ENCODE measurements around the gene NRIP1.

Gene NRIP1

DNA sequence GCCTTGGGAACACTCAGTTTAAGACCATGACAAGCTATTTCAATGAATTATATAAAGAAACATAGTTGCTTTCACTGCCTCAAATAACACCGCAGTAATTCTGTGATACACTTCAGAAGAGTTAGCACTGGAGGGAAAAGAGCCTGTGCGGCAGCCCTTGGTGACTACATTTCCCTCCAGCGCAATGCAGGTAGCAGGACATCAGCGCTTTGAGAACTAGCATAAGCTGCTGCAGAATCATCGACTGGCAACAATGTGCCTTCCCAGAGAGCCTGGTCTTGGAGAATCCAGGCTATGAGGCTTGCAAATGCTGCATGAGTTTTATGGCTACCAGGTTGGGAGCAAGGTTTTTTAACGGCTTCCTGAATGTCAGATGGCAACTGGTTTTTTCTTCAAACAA lies 7.5 kb downstream of the NRIP1 start:
- H3K27ac ChIP-seq: no peak overlapping the region
- no peak overlapping the region for H3K4me3 ChIP-seq
- H3K27me3 ChIP-seq: no peaks in the 10 kb centered on the region
- H3K36me3 ChIP-seq: no peaks in the 10 kb centered on the region
- H3K9me3 ChIP-seq: no peaks in the 10 kb centered on the region
- peaks cover 0 to 91% (median 28%) of the 10 kb centered on the region in 4 donors for H3K4me1 ChIP-seq
- TF ChIP-seq, protein P1, sequence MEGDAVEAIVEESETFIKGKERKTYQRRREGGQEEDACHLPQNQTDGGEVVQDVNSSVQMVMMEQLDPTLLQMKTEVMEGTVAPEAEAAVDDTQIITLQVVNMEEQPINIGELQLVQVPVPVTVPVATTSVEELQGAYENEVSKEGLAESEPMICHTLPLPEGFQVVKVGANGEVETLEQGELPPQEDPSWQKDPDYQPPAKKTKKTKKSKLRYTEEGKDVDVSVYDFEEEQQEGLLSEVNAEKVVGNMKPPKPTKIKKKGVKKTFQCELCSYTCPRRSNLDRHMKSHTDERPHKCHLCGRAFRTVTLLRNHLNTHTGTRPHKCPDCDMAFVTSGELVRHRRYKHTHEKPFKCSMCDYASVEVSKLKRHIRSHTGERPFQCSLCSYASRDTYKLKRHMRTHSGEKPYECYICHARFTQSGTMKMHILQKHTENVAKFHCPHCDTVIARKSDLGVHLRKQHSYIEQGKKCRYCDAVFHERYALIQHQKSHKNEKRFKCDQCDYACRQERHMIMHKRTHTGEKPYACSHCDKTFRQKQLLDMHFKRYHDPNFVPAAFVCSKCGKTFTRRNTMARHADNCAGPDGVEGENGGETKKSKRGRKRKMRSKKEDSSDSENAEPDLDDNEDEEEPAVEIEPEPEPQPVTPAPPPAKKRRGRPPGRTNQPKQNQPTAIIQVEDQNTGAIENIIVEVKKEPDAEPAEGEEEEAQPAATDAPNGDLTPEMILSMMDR (IDR thresholded peaks at IDR 0.05): no peak
- no peak for DNase-seq
- intact Hi-C loops (cut with DNase I; ENCODE audit: low total_unique reads): loop anchor here (10.0 kb wide), 1 partner anchor 428 kb away; no protein-coding TSS in a partner anchor

DNA sequence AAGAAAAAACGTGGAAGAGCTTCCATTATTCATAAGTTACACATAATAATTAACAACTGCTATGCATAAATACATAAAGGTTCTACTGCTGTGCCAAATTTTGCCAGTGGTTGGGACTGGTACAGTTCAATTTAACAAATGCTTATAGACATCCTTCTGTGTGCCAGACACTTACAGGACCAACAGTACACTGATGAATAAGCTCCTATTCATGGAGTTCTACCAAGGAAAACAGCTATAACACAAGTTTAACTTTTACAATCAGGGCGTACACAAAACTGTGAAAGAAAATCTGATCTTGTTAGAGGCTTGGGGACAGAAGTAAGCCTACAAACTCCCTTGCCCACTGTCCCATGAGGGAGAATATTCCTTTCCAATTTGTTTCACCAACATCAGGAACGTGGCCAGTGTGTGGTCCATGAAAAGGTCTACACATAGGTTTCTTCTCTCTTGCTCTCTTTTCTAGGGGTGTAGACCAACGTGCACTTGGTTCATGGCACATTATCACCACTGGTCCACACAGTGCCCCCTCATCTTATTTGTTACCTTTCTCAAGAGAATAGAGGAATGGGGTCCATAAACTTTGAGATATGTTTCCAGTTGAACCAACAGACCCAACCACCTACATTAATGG lies 10.1 kb downstream of the NRIP1 start:
- Histone ChIP-seq H3K36me3 (no peaks in the 10 kb centered on the region), H3K9me3 (no peaks in the 10 kb centered on the region), H3K4me1 (peaks cover 0 to 91% (median 23%) of the 10 kb centered on the region in 4 donors), H3K27ac (no peak overlapping the region), H3K4me3 (no peak overlapping the region), H3K27me3 (no peaks in the 10 kb centered on the region)
- TF ChIP-seq, protein P1 (IDR thresholded peaks at IDR 0.05): no peak
- intact Hi-C loops (cut with DNase I; ENCODE audit: low total_unique reads): loop anchor here (10.0 kb wide), 1 partner anchor 430 kb away; no protein-coding TSS in a partner anchor
- no peak for DNase-seq

DNA sequence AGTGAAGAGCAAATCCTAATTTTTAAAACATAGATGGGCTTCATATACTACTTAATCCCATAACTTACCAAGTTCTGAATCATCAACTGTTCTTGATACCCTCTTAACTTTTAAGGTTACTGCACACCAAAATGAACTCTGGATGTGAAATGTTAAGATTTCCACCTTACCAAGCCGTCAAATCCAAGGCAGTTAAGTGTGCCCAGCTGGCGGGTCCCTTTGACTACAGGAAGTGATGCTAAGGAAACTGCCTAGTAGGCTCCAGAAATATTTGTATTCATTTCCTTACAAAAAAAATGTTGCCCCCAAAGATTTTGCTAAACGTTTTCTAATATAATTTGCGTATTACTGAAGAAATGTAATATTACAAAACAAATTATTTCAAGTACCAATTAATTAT lies 10.7 kb downstream of the NRIP1 start:
- H3K27me3 ChIP-seq: no peaks in the 10 kb centered on the region
- TF ChIP-seq, protein P1 (IDR thresholded peaks at IDR 0.05): no peak
- H3K4me1 ChIP-seq: peaks cover 0 to 86% (median 17%) of the 10 kb centered on the region in 4 donors
- H3K27ac ChIP-seq: no peak overlapping the region
- intact Hi-C loops (cut with DNase I; ENCODE audit: low total_unique reads): loop anchor here (10.0 kb wide), 1 partner anchor 431 kb away; no protein-coding TSS in a partner anchor
- H3K36me3 ChIP-seq: no peaks in the 10 kb centered on the region
- no peak for DNase-seq
- no peak overlapping the region for H3K4me3 ChIP-seq
- H3K9me3 ChIP-seq: no peaks in the 10 kb centered on the region

DNA sequence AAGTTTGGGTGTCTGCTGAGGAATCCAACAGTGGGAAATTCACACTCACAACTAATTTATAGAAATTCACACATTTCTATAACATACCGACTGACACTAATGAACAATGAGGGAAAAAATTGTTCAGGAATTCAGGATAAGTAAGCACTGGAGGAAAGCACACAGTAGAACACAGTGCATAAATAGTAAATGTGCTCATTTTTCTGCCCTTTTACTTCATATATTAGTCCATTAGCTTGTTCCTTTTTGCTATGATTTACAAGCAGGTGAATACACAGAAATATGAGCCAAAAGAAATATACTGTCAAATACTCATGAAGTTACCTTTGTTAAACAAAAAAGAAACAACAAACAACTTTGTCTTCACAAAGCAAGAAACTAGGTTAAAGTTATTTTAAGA lies 11.3 kb downstream of the NRIP1 start:
- intact Hi-C loops (cut with DNase I; ENCODE audit: low total_unique reads): loop anchor here (10.0 kb wide), 1 partner anchor 431 kb away; no protein-coding TSS in a partner anchor
- peaks cover 0 to 86% (median 13%) of the 10 kb centered on the region in 4 donors for H3K4me1 ChIP-seq
- H3K9me3 ChIP-seq: no peaks in the 10 kb centered on the region
- H3K27ac ChIP-seq: no peak overlapping the region
- TF ChIP-seq, protein P1 (IDR thresholded peaks at IDR 0.05): no peak
- H3K36me3 ChIP-seq: no peaks in the 10 kb centered on the region
- H3K4me3 ChIP-seq: no peak overlapping the region
- no peak for DNase-seq
- H3K27me3 ChIP-seq: no peaks in the 10 kb centered on the region

DNA sequence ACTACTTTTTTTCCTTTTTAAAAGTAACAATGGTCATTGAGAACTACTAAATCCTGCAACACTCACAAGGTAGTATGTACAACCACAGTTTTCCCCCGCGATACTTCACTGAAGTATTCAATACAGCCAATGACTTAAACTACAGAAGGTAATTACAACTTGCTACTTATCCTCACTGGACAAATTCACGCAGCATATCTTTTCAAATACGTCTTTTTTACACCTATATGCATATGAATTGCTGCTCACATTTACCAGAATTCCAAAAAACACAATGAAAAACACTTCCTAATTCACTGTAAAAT lies 12.4 kb downstream of the NRIP1 start:
- Histone ChIP-seq H3K27ac (no peak overlapping the region), H3K36me3 (no peaks in the 10 kb centered on the region), H3K27me3 (no peaks in the 10 kb centered on the region), H3K9me3 (no peaks in the 10 kb centered on the region), H3K4me1 (peaks cover 0 to 84% (median 11%) of the 10 kb centered on the region in 4 donors), H3K4me3 (no peak overlapping the region)
- intact Hi-C loops (cut with DNase I; ENCODE audit: low total_unique reads): loop anchor here (10.0 kb wide), 1 partner anchor 432 kb away; no protein-coding TSS in a partner anchor
- no peak for DNase-seq
- TF ChIP-seq, protein P1 (IDR thresholded peaks at IDR 0.05): no peak
